Measurements from ENCODE around the gene PPP1R37.
"Not testable (repeated sequence)": the region's sequence is repeated elsewhere in the genome, so short reads cannot be mapped to it uniquely, and the experiment has no call there.

PPP1R37 gene

DNA sequence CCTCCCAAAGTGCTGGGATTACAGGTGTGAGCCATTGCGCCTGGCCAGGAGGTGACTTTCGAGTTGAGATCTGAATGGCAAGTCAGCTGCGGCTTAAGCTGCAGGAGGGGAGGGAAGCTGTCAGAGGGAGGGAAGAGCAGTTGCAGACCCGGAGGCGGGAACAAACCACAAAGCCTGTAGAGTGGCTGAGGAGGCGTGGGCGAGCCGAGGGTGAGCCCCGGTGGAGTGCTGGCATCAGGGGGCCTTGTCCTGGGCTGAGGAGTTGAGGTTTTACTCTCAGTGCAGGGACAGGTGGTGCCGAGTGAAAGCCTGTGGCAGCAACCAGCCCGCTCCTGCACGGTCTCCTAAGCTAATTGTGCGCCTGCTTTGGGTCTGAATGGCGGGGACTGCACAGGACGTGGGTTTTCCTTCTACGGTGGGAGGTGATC, 24.2 kb downstream of the PPP1R37 start:
- ATAC-seq, result no peak
- TF ChIP-seq ZNF8 (CRISPR knock-in tag; IDR thresholded peaks at IDR 0.05) (no peak), OSR1 (CRISPR knock-in tag; IDR thresholded peaks at IDR 0.05) (no peak), CSDC2 (CRISPR knock-in tag; IDR thresholded peaks at IDR 0.05) (no peak), POU6F1 (CRISPR knock-in tag; IDR thresholded peaks at IDR 0.05; ENCODE audit: borderline replicate concordance, low read depth) (no peak), ESRRG (CRISPR knock-in tag; IDR thresholded peaks at IDR 0.05) (no peak), ARNTL (CRISPR knock-in tag; IDR thresholded peaks at IDR 0.05; ENCODE audit: borderline replicate concordance, low read depth) (no peak)
- TF ChIP-seq, protein P1, sequence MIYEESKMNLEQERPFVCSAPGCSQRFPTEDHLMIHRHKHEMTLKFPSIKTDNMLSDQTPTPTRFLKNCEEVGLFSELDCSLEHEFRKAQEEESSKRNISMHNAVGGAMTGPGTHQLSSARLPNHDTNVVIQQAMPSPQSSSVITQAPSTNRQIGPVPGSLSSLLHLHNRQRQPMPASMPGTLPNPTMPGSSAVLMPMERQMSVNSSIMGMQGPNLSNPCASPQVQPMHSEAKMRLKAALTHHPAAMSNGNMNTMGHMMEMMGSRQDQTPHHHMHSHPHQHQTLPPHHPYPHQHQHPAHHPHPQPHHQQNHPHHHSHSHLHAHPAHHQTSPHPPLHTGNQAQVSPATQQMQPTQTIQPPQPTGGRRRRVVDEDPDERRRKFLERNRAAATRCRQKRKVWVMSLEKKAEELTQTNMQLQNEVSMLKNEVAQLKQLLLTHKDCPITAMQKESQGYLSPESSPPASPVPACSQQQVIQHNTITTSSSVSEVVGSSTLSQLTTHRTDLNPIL (CRISPR knock-in tag; IDR thresholded peaks at IDR 0.05; ENCODE audit: low read depth), result no peak

DNA sequence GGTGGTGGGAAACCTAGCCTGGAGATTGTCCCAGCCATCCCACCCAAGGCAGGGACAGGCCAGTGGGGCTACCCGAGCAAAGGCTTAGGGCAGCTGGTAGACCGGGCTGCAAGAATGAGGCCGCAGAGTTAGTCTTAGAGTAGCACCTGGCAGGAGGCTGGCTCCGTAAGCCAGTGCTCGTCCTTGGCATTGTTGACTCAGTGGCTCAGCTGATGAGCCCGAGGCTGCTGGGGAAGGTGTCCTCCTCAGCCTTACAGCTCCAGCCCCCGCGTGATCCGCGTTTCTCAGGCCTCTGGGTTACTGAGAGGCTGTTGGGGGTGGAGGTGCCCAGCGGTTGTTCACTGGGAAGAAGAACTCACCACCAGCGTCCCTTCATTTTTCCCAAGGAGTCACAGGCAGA, 24.7 kb downstream of the PPP1R37 start:
- no peak for ATAC-seq
- TF ChIP-seq PATZ1 (CRISPR knock-in tag; IDR thresholded peaks at IDR 0.05; ENCODE audit: borderline replicate concordance), result no peak
- no peak for TF ChIP-seq CSDC2 (CRISPR knock-in tag; IDR thresholded peaks at IDR 0.05)
- no peak for TF ChIP-seq ARNTL (CRISPR knock-in tag; IDR thresholded peaks at IDR 0.05; ENCODE audit: borderline replicate concordance, low read depth)
- no peak for TF ChIP-seq TOX (CRISPR knock-in tag; IDR thresholded peaks at IDR 0.05; ENCODE audit: borderline replicate concordance)
- TF ChIP-seq ZNF565 (CRISPR knock-in tag; conservative IDR thresholded peaks at IDR 0.05; ENCODE audit: low read depth), result no peak
- TF ChIP-seq ZNF8 (CRISPR knock-in tag; IDR thresholded peaks at IDR 0.05), result no peak
- TF ChIP-seq RARB (CRISPR knock-in tag; IDR thresholded peaks at IDR 0.05), result no peak
- no peak for TF ChIP-seq SNAI2 (CRISPR knock-in tag; IDR thresholded peaks at IDR 0.05)
- TF ChIP-seq GLIS3 (CRISPR knock-in tag; IDR thresholded peaks at IDR 0.05), result no peak
- no peak for TF ChIP-seq ESRRG (CRISPR knock-in tag; IDR thresholded peaks at IDR 0.05)
- no peak for TF ChIP-seq OSR1 (CRISPR knock-in tag; IDR thresholded peaks at IDR 0.05)
- no peak for TF ChIP-seq ZFP30 (CRISPR knock-in tag; IDR thresholded peaks at IDR 0.05)
- TF ChIP-seq TCF4 (CRISPR knock-in tag; IDR thresholded peaks at IDR 0.05; ENCODE audit: borderline replicate concordance), result no peak
- no peak for TF ChIP-seq ZFP3 (CRISPR knock-in tag; IDR thresholded peaks at IDR 0.05)
- TF ChIP-seq PPARA (CRISPR knock-in tag; IDR thresholded peaks at IDR 0.05; ENCODE audit: borderline replicate concordance), result no peak
- TF ChIP-seq CSRNP3 (CRISPR knock-in tag; IDR thresholded peaks at IDR 0.05), result no peak

DNA sequence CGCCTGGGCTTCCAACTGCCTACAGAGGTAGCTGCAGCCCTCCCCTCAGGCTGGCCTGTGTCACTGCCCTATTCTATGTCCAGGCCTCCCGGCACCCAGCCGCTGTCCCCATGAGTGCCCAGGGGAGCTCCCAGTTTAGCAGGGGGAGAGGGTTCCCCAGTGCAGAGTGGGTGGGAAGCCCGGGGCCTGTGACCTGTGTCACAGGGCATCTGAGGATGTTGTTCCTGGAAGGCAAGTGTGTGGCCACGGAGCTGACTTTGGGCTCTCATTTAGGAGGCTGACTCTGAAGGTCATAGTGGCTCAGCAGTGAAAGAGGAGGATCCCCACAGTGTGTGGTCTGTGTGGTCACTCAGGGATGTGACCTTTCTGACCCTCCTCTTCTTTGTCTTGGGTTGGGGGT, 25.1 kb downstream of the PPP1R37 start:
- no peak; the same call in 2 of the 3 replicates for ATAC-seq
- TF ChIP-seq POU6F1 (CRISPR knock-in tag; IDR thresholded peaks at IDR 0.05; ENCODE audit: borderline replicate concordance, low read depth) (no peak), ZNF70 (CRISPR knock-in tag; IDR thresholded peaks at IDR 0.05) (no peak), ISL1 (CRISPR knock-in tag; IDR thresholded peaks at IDR 0.05) (no peak), PPARA (CRISPR knock-in tag; IDR thresholded peaks at IDR 0.05; ENCODE audit: borderline replicate concordance) (no peak), TSHZ2 (CRISPR knock-in tag; IDR thresholded peaks at IDR 0.05) (no peak), TOX (CRISPR knock-in tag; IDR thresholded peaks at IDR 0.05; ENCODE audit: borderline replicate concordance) (no peak), PATZ1 (CRISPR knock-in tag; IDR thresholded peaks at IDR 0.05; ENCODE audit: borderline replicate concordance) (no peak), RARB (CRISPR knock-in tag; IDR thresholded peaks at IDR 0.05) (no peak), ZFP3 (CRISPR knock-in tag; IDR thresholded peaks at IDR 0.05) (no peak), ESRRG (CRISPR knock-in tag; IDR thresholded peaks at IDR 0.05) (no peak)

- not testable (repeated sequence) for ATAC-seq
These were observed 25.8 kb downstream of the PPP1R37 start for GRCh38 chr19:45118591-45119355.
